DND-41 (cell line): ENCODE results near the gene SNTG2.

Experiments
- EZH2 ChIP-seq: IDR thresholded peaks from 3 replicates; pipeline ENCODE4 v1.6.1; 2012; ENCODE audit warnings: borderline replicate concordance, low read depth, mild to moderate bottlenecking, moderate library complexity, low read length, inconsistent platforms; ENCODE audit not compliant: severe bottlenecking
- TF ChIP-seq, protein P1 (sequence below): IDR thresholded peaks from 2 replicates; pipeline ENCODE4 v1.5.1; 2012; ENCODE audit warnings: borderline replicate concordance, low read length, moderate library complexity, mild to moderate bottlenecking; ENCODE audit not compliant: poor library complexity, severe bottlenecking; ENCODE audit errors: extremely low read depth

DNA sequence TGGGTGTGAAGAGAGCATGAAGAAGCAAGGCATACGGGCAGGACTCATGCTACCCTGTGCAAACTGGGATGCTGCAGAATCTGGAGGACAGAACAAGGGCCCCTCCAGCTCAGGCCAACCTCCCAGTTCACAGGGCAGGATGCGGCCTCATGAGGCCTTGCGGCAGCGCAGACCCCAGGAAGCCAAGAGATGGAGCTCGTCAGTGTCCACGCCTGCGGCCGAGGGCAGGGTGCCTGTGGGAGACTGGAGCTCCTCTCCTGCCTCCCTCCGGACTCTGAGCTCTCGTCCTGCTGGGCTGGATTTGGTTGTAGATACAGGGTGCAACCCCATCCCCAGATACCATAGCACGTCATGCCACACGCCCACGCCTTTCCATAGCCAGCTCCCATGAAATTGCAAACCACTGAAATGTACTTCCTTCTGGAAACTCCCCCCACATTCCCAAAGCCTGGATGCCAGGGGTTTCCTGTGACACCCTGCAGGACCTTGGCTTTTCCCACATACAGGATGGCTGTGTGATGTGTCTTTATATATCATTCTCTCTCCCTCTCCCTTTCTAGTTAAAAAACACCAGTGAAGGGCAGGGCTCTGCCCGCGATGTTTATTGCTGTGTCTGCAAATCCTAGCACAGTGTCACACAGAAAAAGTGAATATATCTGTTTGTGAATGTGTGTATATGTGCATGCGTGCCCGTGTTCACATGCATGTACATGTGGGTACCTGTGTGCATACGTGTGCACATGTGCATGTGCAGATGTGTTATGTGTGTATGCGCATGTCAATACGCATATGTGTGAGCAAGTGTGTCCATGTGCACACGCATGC, 12.3 kb upstream of the SNTG2 start:
- TF ChIP-seq, protein P1, sequence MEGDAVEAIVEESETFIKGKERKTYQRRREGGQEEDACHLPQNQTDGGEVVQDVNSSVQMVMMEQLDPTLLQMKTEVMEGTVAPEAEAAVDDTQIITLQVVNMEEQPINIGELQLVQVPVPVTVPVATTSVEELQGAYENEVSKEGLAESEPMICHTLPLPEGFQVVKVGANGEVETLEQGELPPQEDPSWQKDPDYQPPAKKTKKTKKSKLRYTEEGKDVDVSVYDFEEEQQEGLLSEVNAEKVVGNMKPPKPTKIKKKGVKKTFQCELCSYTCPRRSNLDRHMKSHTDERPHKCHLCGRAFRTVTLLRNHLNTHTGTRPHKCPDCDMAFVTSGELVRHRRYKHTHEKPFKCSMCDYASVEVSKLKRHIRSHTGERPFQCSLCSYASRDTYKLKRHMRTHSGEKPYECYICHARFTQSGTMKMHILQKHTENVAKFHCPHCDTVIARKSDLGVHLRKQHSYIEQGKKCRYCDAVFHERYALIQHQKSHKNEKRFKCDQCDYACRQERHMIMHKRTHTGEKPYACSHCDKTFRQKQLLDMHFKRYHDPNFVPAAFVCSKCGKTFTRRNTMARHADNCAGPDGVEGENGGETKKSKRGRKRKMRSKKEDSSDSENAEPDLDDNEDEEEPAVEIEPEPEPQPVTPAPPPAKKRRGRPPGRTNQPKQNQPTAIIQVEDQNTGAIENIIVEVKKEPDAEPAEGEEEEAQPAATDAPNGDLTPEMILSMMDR = no peak
- no peak for TF ChIP-seq EZH2
